Neural cell (in vitro differentiated cells): ENCODE measurements around the gene NDOR1.

Source experiments
- CTCF ChIP-seq: fragments of 450-650 bp; IDR thresholded peaks from 2 replicates; pipeline ENCODE4 v1.5.1; 2014; ENCODE audit warnings: antibody characterized with exemption, mild to moderate bottlenecking, moderate library complexity; ENCODE audit not compliant: poor library complexity, severe bottlenecking
- EP300 ChIP-seq: fragments of 450-650 bp; conservative IDR thresholded peaks from 2 replicates; pipeline ENCODE4 v1.6.1; 2014; ENCODE audit warnings: antibody characterized with exemption, mild to moderate bottlenecking, moderate library complexity; ENCODE audit not compliant: poor library complexity, severe bottlenecking
- EZH2 ChIP-seq: fragments of 200-600, 300-800 bp; shearing (Covaris generic), sonication (generic); IDR thresholded peaks from 2 replicates; pipeline ENCODE4 v1.6.1; 2014; ENCODE audit warnings: antibody characterized with exemption, low read length, borderline replicate concordance, mild to moderate bottlenecking; ENCODE audit not compliant: insufficient read depth, poor library complexity, severe bottlenecking
- MXI1 ChIP-seq: fragments of 450-650 bp; conservative IDR thresholded peaks from 2 replicates; pipeline ENCODE4 v1.6.1; 2014; ENCODE audit warnings: antibody characterized with exemption, mild to moderate bottlenecking; ENCODE audit not compliant: poor library complexity, severe bottlenecking
- POLR2AphosphoS5 ChIP-seq: IDR thresholded peaks from 2 replicates; pipeline ENCODE4 v1.6.1; 2012
- RAD21 ChIP-seq: fragments of 450-650 bp; conservative IDR thresholded peaks from 2 replicates; pipeline ENCODE4 v1.6.1; 2014; ENCODE audit warnings: antibody characterized with exemption, mild to moderate bottlenecking, moderate library complexity
- REST ChIP-seq: IDR thresholded peaks from 2 replicates; pipeline ENCODE4 v1.6.1; 2012; ENCODE audit warnings: borderline replicate concordance
- SMC3 ChIP-seq: fragments of 450-650 bp; conservative IDR thresholded peaks from 2 replicates; pipeline ENCODE4 v1.6.1; 2014; ENCODE audit warnings: antibody characterized with exemption, mild to moderate bottlenecking, moderate library complexity; ENCODE audit not compliant: poor library complexity
- TAF1 ChIP-seq: IDR thresholded peaks from 2 replicates; pipeline ENCODE4 v1.6.1; 2012; ENCODE audit warnings: low read depth

DNA sequence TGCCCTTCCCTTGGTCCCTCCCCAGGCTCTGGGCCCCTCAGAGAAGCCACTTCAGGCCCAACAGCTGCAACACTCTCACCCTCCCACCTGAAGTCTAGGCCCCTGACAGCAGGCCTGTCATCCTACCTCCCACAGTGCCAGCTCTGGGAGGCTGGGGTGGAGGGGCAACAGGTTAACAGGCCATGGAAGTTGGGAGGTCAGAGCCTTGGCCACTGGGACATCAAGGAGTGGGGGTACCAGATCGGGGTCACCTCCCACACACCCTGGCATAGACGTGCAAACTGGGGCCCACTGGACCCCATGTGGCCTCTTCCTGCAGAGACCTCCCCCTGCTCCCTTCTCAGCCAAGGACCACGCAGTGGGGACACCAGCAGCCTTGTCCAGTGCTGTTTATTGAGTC, 14.3 kb upstream of the NDOR1 start:
- TF ChIP-seq CTCF, result no peak
- TF ChIP-seq POLR2AphosphoS5, result no peak
- no peak for TF ChIP-seq EZH2
- no peak for TF ChIP-seq EP300
- no peak for TF ChIP-seq MXI1
- no peak for TF ChIP-seq RAD21
- no peak for TF ChIP-seq REST
- no peak for TF ChIP-seq TAF1
- TF ChIP-seq SMC3, result no peak
